ENCODE measurements around the gene PIK3R4.

PIK3R4 gene

DNA sequence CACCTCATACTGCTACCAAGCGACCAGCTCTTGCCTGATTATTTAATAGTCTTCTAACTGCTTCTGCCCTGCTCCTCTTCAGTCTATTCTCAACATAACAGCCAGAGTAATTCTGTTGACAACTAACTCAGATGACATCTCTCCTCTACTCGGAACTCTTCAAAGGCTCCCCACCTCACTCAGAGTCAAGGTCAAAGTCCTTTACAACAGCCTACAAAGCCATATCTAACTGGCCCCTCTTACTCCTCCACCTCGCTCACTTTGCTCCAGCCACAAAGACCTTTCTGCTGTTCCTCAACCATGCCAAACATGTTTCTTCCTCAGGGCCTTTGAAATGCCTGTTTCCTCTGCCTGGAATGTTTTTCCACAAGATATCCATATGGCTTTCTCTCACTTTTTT is 43.6 kb downstream of the PIK3R4 start:
- Histone ChIP-seq H3F3A (ENCODE audit: insufficient read depth) (no peaks in the 10 kb centered on the region), H3K27ac (ENCODE audit: low read depth, low read length) (no peak overlapping the region), H3K27me3 (ENCODE audit: low read length) (no peaks in the 10 kb centered on the region), H2AFZ (ENCODE audit: low read depth, low read length, severe bottlenecking) (no peak overlapping the region), H3K9me3 (ENCODE audit: insufficient read depth, low read length) (no peaks in the 10 kb centered on the region), H3K4me3 (ENCODE audit: insufficient read depth, low read length, poor library complexity, severe bottlenecking) (no peak overlapping the region), H3K36me3 (ENCODE audit: low read length) (peaks cover 6% of the 10 kb centered on the region; the same call in 1 of the 2 replicates), H3K79me2 (ENCODE audit: insufficient read depth, low read length) (no peaks in the 10 kb centered on the region), H3K4me2 (ENCODE audit: low read depth, low read length, poor library complexity, severe bottlenecking) (no peak overlapping the region), H4K20me1 (ENCODE audit: low read depth, low read length) (no peaks in the 10 kb centered on the region), H3K9ac (ENCODE audit: low read length) (no peak overlapping the region), H3K9me2 (replicated peaks; ENCODE audit: insufficient read depth, low read length) (no peaks in the 10 kb centered on the region)
- TF ChIP-seq EZH2phosphoT487 (conservative IDR thresholded peaks at IDR 0.05; ENCODE audit: low read length) = no peak
- TF ChIP-seq, protein P1, sequence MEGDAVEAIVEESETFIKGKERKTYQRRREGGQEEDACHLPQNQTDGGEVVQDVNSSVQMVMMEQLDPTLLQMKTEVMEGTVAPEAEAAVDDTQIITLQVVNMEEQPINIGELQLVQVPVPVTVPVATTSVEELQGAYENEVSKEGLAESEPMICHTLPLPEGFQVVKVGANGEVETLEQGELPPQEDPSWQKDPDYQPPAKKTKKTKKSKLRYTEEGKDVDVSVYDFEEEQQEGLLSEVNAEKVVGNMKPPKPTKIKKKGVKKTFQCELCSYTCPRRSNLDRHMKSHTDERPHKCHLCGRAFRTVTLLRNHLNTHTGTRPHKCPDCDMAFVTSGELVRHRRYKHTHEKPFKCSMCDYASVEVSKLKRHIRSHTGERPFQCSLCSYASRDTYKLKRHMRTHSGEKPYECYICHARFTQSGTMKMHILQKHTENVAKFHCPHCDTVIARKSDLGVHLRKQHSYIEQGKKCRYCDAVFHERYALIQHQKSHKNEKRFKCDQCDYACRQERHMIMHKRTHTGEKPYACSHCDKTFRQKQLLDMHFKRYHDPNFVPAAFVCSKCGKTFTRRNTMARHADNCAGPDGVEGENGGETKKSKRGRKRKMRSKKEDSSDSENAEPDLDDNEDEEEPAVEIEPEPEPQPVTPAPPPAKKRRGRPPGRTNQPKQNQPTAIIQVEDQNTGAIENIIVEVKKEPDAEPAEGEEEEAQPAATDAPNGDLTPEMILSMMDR (IDR thresholded peaks at IDR 0.05; ENCODE audit: insufficient read depth, low read length, poor library complexity, severe bottlenecking) = no peak

DNA sequence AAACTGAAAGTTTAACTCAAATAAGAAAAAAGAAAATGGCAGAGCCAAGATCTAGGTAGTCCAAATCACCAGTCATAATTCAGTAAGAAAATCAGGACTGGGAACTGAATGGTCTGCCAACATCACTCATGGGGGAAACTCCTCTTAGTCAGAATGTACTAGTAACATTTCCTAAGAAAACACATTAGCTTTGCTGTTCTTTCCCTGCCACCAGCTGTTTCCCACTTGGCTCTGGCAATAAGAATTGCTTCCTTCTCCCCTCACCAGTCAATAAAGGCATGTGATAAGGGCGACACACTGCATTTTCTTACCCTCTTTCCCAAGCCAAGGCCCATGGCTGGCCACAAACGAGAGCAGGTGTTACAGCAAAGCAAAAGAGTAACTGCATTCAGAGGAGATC is 46.1 kb downstream of the PIK3R4 start:
- Histone ChIP-seq H3K9ac (ENCODE audit: low read length) (no peak overlapping the region), H4K20me1 (ENCODE audit: low read depth, low read length) (no peaks in the 10 kb centered on the region), H2AFZ (ENCODE audit: low read depth, low read length, severe bottlenecking) (no peak overlapping the region), H3K27ac (ENCODE audit: low read depth, low read length) (no peak overlapping the region), H3K4me3 (ENCODE audit: insufficient read depth, low read length, poor library complexity, severe bottlenecking) (no peak overlapping the region), H3K9me2 (replicated peaks; ENCODE audit: insufficient read depth, low read length) (no peaks in the 10 kb centered on the region), H3K36me3 (ENCODE audit: low read length) (no peaks in the 10 kb centered on the region), H3K9me3 (ENCODE audit: insufficient read depth, low read length) (no peaks in the 10 kb centered on the region), H3K27me3 (ENCODE audit: low read length) (no peaks in the 10 kb centered on the region), H3K79me2 (ENCODE audit: insufficient read depth, low read length) (no peaks in the 10 kb centered on the region), H3K4me2 (ENCODE audit: low read depth, low read length, poor library complexity, severe bottlenecking) (no peak overlapping the region), H3F3A (ENCODE audit: insufficient read depth) (no peaks in the 10 kb centered on the region)
- TF ChIP-seq, protein P1 (IDR thresholded peaks at IDR 0.05; ENCODE audit: insufficient read depth, low read length, poor library complexity, severe bottlenecking) = no peak
- no peak for TF ChIP-seq EZH2phosphoT487 (conservative IDR thresholded peaks at IDR 0.05; ENCODE audit: low read length)

DNA sequence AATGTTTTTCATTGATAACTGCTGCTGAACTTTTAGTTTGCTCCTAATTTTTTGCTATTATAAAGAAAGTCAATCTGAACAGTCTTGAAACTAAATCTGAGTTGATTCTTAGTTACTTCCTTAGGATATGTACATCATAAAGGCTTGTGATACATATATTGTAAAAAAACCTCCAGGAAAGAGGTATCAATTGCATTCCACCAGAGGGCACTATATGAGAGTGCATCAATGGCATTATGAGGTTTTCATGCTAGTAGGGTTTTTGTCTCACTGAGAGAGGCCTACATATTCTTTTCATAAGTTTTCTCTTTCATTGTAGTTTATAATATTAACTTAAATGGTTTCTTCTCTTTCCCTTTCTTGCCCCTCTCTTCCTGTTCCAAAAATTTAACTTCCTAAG is 46.9 kb downstream of the PIK3R4 start:
- Histone ChIP-seq H3K27ac (ENCODE audit: low read depth, low read length) (no peak overlapping the region), H3K9me3 (ENCODE audit: insufficient read depth, low read length) (no peaks in the 10 kb centered on the region), H3K9me2 (replicated peaks; ENCODE audit: insufficient read depth, low read length) (no peaks in the 10 kb centered on the region), H3K4me2 (ENCODE audit: low read depth, low read length, poor library complexity, severe bottlenecking) (no peak overlapping the region), H3K79me2 (ENCODE audit: insufficient read depth, low read length) (no peaks in the 10 kb centered on the region), H2AFZ (ENCODE audit: low read depth, low read length, severe bottlenecking) (no peak overlapping the region), H3K36me3 (ENCODE audit: low read length) (no peaks in the 10 kb centered on the region), H3K9ac (ENCODE audit: low read length) (no peak overlapping the region), H4K20me1 (ENCODE audit: low read depth, low read length) (no peaks in the 10 kb centered on the region), H3F3A (ENCODE audit: insufficient read depth) (no peaks in the 10 kb centered on the region), H3K27me3 (ENCODE audit: low read length) (no peaks in the 10 kb centered on the region), H3K4me3 (ENCODE audit: insufficient read depth, low read length, poor library complexity, severe bottlenecking) (no peak overlapping the region)
- TF ChIP-seq EZH2phosphoT487 (conservative IDR thresholded peaks at IDR 0.05; ENCODE audit: low read length) = no peak
- TF ChIP-seq, protein P1 (IDR thresholded peaks at IDR 0.05; ENCODE audit: insufficient read depth, low read length, poor library complexity, severe bottlenecking) = peak; percentile 34
